MM.1S (cell line): Measurements from ENCODE around the gene MKLN1.
"Not testable (repeated sequence)": the region's sequence is repeated elsewhere in the genome, so short reads cannot be mapped to it uniquely, and the experiment has no call there.

ENCODE experiments used
- DNase-seq: peaks from one replicate; pipeline ENCODE4 v3.0.0-alpha.2; 2015
- H2AFZ ChIP-seq: fragments of 300-600 bp; sonication (generic); 2 replicates; pipeline ENCODE4 v1.6.0; 2016; ENCODE audit warnings: antibody characterized with exemption, low read length
- H3F3A ChIP-seq: fragments of 300-600 bp; sonication (generic); 2 replicates; pipeline ENCODE4 v1.6.1; 2016; ENCODE audit warnings: mild to moderate bottlenecking, antibody characterized with exemption, low read length, moderate library complexity, mixed read lengths; ENCODE audit not compliant: insufficient read depth
- H3K27ac ChIP-seq: fragments of 300-600 bp; sonication (generic); 2 replicates; pipeline ENCODE4 v1.5.1; 2016; ENCODE audit warnings: mild to moderate bottlenecking, low read length
- H3K27me3 ChIP-seq: fragments of 300-600 bp; sonication (generic); replicated peaks from 2 replicates; pipeline ENCODE4 v1.6.0; 2016; ENCODE audit warnings: low read length; ENCODE audit not compliant: insufficient read depth
- H3K36me3 ChIP-seq: fragments of 300-600 bp; sonication (generic); replicated peaks from 2 replicates; pipeline ENCODE4 v1.6.1; 2016; ENCODE audit warnings: mild to moderate bottlenecking, low read length, mixed read lengths; ENCODE audit not compliant: insufficient read depth
- H3K4me1 ChIP-seq: fragments of 300-600 bp; sonication (generic); 2 replicates; pipeline ENCODE4 v1.6.1; 2016; ENCODE audit warnings: low read length, mixed read lengths
- H3K4me2 ChIP-seq: fragments of 300-600 bp; sonication (generic); 2 replicates; pipeline ENCODE4 v1.6.0; 2016; ENCODE audit warnings: low read depth, low read length
- H3K4me3 ChIP-seq: fragments of 300-600 bp; sonication (generic); 2 replicates; pipeline ENCODE4 v1.5.1; 2016; ENCODE audit warnings: low read length, mixed read lengths
- H3K79me2 ChIP-seq: fragments of 300-600 bp; sonication (generic); 2 replicates; pipeline ENCODE4 v1.6.1; 2016; ENCODE audit warnings: mixed run types, low read length, mixed read lengths
- H3K9ac ChIP-seq: fragments of 300-600 bp; sonication (generic); 2 replicates; pipeline ENCODE4 v1.6.1; 2016; ENCODE audit warnings: low read length, mixed read lengths
- H3K9me2 ChIP-seq: fragments of 300-600 bp; sonication (generic); replicated peaks from 2 replicates; pipeline ENCODE4 v1.6.1; 2016; ENCODE audit warnings: mild to moderate bottlenecking, low read length, mixed read lengths; ENCODE audit not compliant: insufficient read depth
- H3K9me3 ChIP-seq: fragments of 300-600 bp; sonication (generic); replicated peaks from 2 replicates; pipeline ENCODE4 v1.6.1; 2016; ENCODE audit warnings: mild to moderate bottlenecking, low read length, mixed read lengths; ENCODE audit not compliant: insufficient read depth
- H4K20me1 ChIP-seq: fragments of 300-600 bp; sonication (generic); 2 replicates; pipeline ENCODE4 v1.6.1; 2016; ENCODE audit warnings: mild to moderate bottlenecking, low read length, moderate library complexity, mixed read lengths; ENCODE audit not compliant: insufficient read depth
- EZH2 ChIP-seq: fragments of 300-600 bp; sonication (generic); optimal IDR thresholded peaks from 2 replicates; pipeline ENCODE3; 2017; ENCODE audit warnings: low read depth, mild to moderate bottlenecking, antibody characterized with exemption, low read length, mixed read lengths
- EZH2phosphoT487 ChIP-seq: fragments of 300-600 bp; sonication (generic); IDR thresholded peaks from 2 replicates; pipeline ENCODE4 v1.6.1; 2018; ENCODE audit warnings: antibody characterized with exemption, low read length
- TF ChIP-seq, protein P1 (sequence below): fragments of 300-600 bp; sonication (generic); IDR thresholded peaks from 2 replicates; pipeline ENCODE4 v1.5.1; 2016; ENCODE audit warnings: antibody characterized with exemption, low read length, mixed read lengths

Gene MKLN1

GRCh38 chr7:131305152-131305551, 22.5 kb upstream of the MKLN1 start:
- H2AFZ ChIP-seq = no peak overlapping the region
- no peaks in the 10 kb centered on the region for H3F3A ChIP-seq
- H3K9me2 ChIP-seq = no peaks in the 10 kb centered on the region
- no peaks in the 10 kb centered on the region for H4K20me1 ChIP-seq
- no peak overlapping the region for H3K4me2 ChIP-seq
- no peak for DNase-seq
- no peaks in the 10 kb centered on the region for H3K9me3 ChIP-seq
- no peaks in the 10 kb centered on the region for H3K79me2 ChIP-seq
- H3K9ac ChIP-seq = no peak overlapping the region
- no peak overlapping the region for H3K27ac ChIP-seq
- H3K4me3 ChIP-seq = no peak overlapping the region
- H3K4me1 ChIP-seq = no peaks in the 10 kb centered on the region
- H3K27me3 ChIP-seq = no peaks in the 10 kb centered on the region
- TF ChIP-seq EZH2 (no peak), EZH2phosphoT487 (no peak)
- TF ChIP-seq, protein P1, sequence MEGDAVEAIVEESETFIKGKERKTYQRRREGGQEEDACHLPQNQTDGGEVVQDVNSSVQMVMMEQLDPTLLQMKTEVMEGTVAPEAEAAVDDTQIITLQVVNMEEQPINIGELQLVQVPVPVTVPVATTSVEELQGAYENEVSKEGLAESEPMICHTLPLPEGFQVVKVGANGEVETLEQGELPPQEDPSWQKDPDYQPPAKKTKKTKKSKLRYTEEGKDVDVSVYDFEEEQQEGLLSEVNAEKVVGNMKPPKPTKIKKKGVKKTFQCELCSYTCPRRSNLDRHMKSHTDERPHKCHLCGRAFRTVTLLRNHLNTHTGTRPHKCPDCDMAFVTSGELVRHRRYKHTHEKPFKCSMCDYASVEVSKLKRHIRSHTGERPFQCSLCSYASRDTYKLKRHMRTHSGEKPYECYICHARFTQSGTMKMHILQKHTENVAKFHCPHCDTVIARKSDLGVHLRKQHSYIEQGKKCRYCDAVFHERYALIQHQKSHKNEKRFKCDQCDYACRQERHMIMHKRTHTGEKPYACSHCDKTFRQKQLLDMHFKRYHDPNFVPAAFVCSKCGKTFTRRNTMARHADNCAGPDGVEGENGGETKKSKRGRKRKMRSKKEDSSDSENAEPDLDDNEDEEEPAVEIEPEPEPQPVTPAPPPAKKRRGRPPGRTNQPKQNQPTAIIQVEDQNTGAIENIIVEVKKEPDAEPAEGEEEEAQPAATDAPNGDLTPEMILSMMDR = no peak
- no peaks in the 10 kb centered on the region for H3K36me3 ChIP-seq

GRCh38 chr7:131306041-131306440, 21.6 kb upstream of the MKLN1 start:
- not testable (repeated sequence) for H3K9ac ChIP-seq, H3K27ac ChIP-seq, H3K4me3 ChIP-seq, H3K36me3 ChIP-seq, H3K9me2 ChIP-seq, H3F3A ChIP-seq, H3K4me2 ChIP-seq, H3K4me1 ChIP-seq, H4K20me1 ChIP-seq, H2AFZ ChIP-seq, H3K9me3 ChIP-seq, H3K27me3 ChIP-seq, H3K79me2 ChIP-seq, DNase-seq

- Histone ChIP-seq H3K9ac (no peak overlapping the region), H3K4me1 (no peaks in the 10 kb centered on the region), H4K20me1 (no peaks in the 10 kb centered on the region), H3K4me2 (no peak overlapping the region), H3K9me3 (no peaks in the 10 kb centered on the region), H3K36me3 (no peaks in the 10 kb centered on the region), H3K79me2 (no peaks in the 10 kb centered on the region), H3K4me3 (no peak overlapping the region), H3K27ac (no peak overlapping the region), H2AFZ (no peak overlapping the region), H3F3A (no peaks in the 10 kb centered on the region), H3K27me3 (no peaks in the 10 kb centered on the region), H3K9me2 (no peaks in the 10 kb centered on the region)
- no peak for TF ChIP-seq EZH2phosphoT487
- TF ChIP-seq, protein P1 = no peak
- TF ChIP-seq EZH2 = no peak
- DNase-seq = no peak
Observed at GRCh38 chr7:131306777-131307176, 20.9 kb upstream of the MKLN1 start.

GRCh38 chr7:131307627-131308026, 20.0 kb upstream of the MKLN1 start:
- no peaks in the 10 kb centered on the region for H3K9me2 ChIP-seq

More at GRCh38 chr7:131307627-131308026, 20.0 kb upstream of the MKLN1 start:
- no peak overlapping the region for H3K4me2 ChIP-seq
- H4K20me1 ChIP-seq = no peaks in the 10 kb centered on the region
- H3K9ac ChIP-seq = no peak overlapping the region
- no peak for DNase-seq
- H3F3A ChIP-seq = no peaks in the 10 kb centered on the region
- H2AFZ ChIP-seq = no peak overlapping the region
- H3K79me2 ChIP-seq = no peaks in the 10 kb centered on the region
- no peaks in the 10 kb centered on the region for H3K27me3 ChIP-seq
- no peak overlapping the region for H3K27ac ChIP-seq
- H3K9me3 ChIP-seq = no peaks in the 10 kb centered on the region
- no peak for TF ChIP-seq EZH2
- TF ChIP-seq, protein P1 = no peak
- H3K36me3 ChIP-seq = no peaks in the 10 kb centered on the region
- no peak overlapping the region for H3K4me3 ChIP-seq
- no peaks in the 10 kb centered on the region for H3K4me1 ChIP-seq
